ENCODE measurements around the gene NEK2.

NEK2 gene

GRCh38 chr1:211619033-211619996, 56.1 kb downstream of the NEK2 start:
- Histone ChIP-seq H2BK15ac (replicated peaks; ENCODE audit: low read depth) (no peak overlapping the region), H3K4me3 (ENCODE audit: low read length) (no peak overlapping the region), H4K8ac (ENCODE audit: low read depth, low read length) (no peak overlapping the region), H3K4me1 (ENCODE audit: control insufficient read depth, low read depth, low read length) (no peaks in the 10 kb centered on the region), H3K27ac (ENCODE audit: low read depth, low read length) (no peak overlapping the region), H3K4me2 (ENCODE audit: low read length) (no peak overlapping the region), H3K79me1 (ENCODE audit: low read length) (no peaks in the 10 kb centered on the region), H3K18ac (ENCODE audit: low read length) (no peak overlapping the region), H2AK5ac (ENCODE audit: low read length) (no peak overlapping the region), H3K36me3 (ENCODE audit: control insufficient read depth, insufficient read depth, low read length) (no peaks in the 10 kb centered on the region), H3K27me3 (ENCODE audit: insufficient read depth, low read length, poor library complexity) (no peaks in the 10 kb centered on the region), H2BK5ac (ENCODE audit: low read length) (no peak overlapping the region), H2BK120ac (ENCODE audit: low read depth, low read length) (no peak overlapping the region), H3K9ac (ENCODE audit: low read length) (no peak overlapping the region), H3K79me2 (ENCODE audit: control insufficient read depth, insufficient read depth, low read length) (no peaks in the 10 kb centered on the region), H4K5ac (ENCODE audit: low read length) (no peak overlapping the region), H3K56ac (ENCODE audit: low read length) (no peak overlapping the region), H3K4ac (ENCODE audit: low read depth, low read length) (no peak overlapping the region), H3K23ac (ENCODE audit: low read length) (no peak overlapping the region)
- no peak for DNase-seq
- no CpG with 5 or more reads among the region's 8 CpGs for WGBS (ENCODE audit: extremely low coverage, insufficient coverage, low lambda C conversion rate)

DNA sequence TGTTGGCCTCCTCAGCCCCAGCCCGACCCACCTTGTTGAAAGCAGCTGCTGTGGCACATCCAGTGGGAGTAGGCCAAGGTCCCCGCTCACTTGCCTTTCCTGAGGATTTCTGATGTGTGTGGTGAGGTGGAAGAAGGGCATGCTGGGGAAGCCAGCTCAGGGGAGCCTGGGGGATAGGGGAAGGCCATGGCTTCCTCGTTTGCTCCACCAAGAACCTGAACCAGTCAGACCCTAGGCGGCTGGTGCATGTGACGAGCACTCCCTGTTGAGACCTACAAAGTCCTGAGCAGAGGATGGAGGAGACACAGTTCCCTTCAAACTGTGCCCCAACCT, 58.5 kb downstream of the NEK2 start:
- no peak overlapping the region for H3K27ac ChIP-seq (ENCODE audit: low read depth, low read length)
- no peak overlapping the region for H3K4me3 ChIP-seq (ENCODE audit: low read length)
- no peak overlapping the region for H3K9ac ChIP-seq (ENCODE audit: low read length)

GRCh38 chr1:211616231-211616964, 59.0 kb downstream of the NEK2 start:
- H3K9ac ChIP-seq (ENCODE audit: low read length), result no peak overlapping the region
- H3K79me2 ChIP-seq (ENCODE audit: control insufficient read depth, insufficient read depth, low read length), result no peaks in the 10 kb centered on the region
- H3K4ac ChIP-seq (ENCODE audit: low read depth, low read length), result no peak overlapping the region
- H3K36me3 ChIP-seq (ENCODE audit: control insufficient read depth, insufficient read depth, low read length), result no peaks in the 10 kb centered on the region
- H2BK5ac ChIP-seq (ENCODE audit: low read length), result no peak overlapping the region
- H4K8ac ChIP-seq (ENCODE audit: low read depth, low read length), result no peak overlapping the region
- H3K4me3 ChIP-seq (ENCODE audit: low read length), result no peak overlapping the region
- WGBS (ENCODE audit: extremely low coverage, insufficient coverage, low lambda C conversion rate), result no CpG with 5 or more reads among the region's 13 CpGs
- no peak overlapping the region for H3K18ac ChIP-seq (ENCODE audit: low read length)
- H3K56ac ChIP-seq (ENCODE audit: low read length), result no peak overlapping the region
- H2BK15ac ChIP-seq (replicated peaks; ENCODE audit: low read depth), result no peak overlapping the region
- no peak overlapping the region for H3K23ac ChIP-seq (ENCODE audit: low read length)
- no peaks in the 10 kb centered on the region for H3K27me3 ChIP-seq (ENCODE audit: insufficient read depth, low read length, poor library complexity)
- no peak overlapping the region for H4K5ac ChIP-seq (ENCODE audit: low read length)
- no peak overlapping the region for H2BK120ac ChIP-seq (ENCODE audit: low read depth, low read length)
- peaks cover 2% of the 10 kb centered on the region for H3K4me1 ChIP-seq (ENCODE audit: control insufficient read depth, low read depth, low read length)
- no peak overlapping the region for H2AK5ac ChIP-seq (ENCODE audit: low read length)
- no peaks in the 10 kb centered on the region for H3K79me1 ChIP-seq (ENCODE audit: low read length)
- no peak for DNase-seq
- no peak overlapping the region for H3K4me2 ChIP-seq (ENCODE audit: low read length)
- no peak overlapping the region for H3K27ac ChIP-seq (ENCODE audit: low read depth, low read length)

More for the DNA sequence above, 58.5 kb downstream of the NEK2 start:
- Histone ChIP-seq H2BK5ac (ENCODE audit: low read length) (no peak overlapping the region), H2BK15ac (replicated peaks; ENCODE audit: low read depth) (no peak overlapping the region), H3K27me3 (ENCODE audit: insufficient read depth, low read length, poor library complexity) (no peaks in the 10 kb centered on the region), H2AK5ac (ENCODE audit: low read length) (no peak overlapping the region), H3K79me2 (ENCODE audit: control insufficient read depth, insufficient read depth, low read length) (no peaks in the 10 kb centered on the region), H3K4ac (ENCODE audit: low read depth, low read length) (no peak overlapping the region), H3K36me3 (ENCODE audit: control insufficient read depth, insufficient read depth, low read length) (no peaks in the 10 kb centered on the region), H2BK120ac (ENCODE audit: low read depth, low read length) (no peak overlapping the region), H4K8ac (ENCODE audit: low read depth, low read length) (no peak overlapping the region), H4K5ac (ENCODE audit: low read length) (no peak overlapping the region), H3K4me2 (ENCODE audit: low read length) (no peak overlapping the region), H3K56ac (ENCODE audit: low read length) (no peak overlapping the region), H3K18ac (ENCODE audit: low read length) (no peak overlapping the region), H3K23ac (ENCODE audit: low read length) (no peak overlapping the region), H3K4me1 (ENCODE audit: control insufficient read depth, low read depth, low read length) (peaks cover 2% of the 10 kb centered on the region), H3K79me1 (ENCODE audit: low read length) (no peaks in the 10 kb centered on the region)
- no peak for DNase-seq
- WGBS (ENCODE audit: extremely low coverage, insufficient coverage, low lambda C conversion rate), result no CpG with 5 or more reads among the region's 5 CpGs

DNA sequence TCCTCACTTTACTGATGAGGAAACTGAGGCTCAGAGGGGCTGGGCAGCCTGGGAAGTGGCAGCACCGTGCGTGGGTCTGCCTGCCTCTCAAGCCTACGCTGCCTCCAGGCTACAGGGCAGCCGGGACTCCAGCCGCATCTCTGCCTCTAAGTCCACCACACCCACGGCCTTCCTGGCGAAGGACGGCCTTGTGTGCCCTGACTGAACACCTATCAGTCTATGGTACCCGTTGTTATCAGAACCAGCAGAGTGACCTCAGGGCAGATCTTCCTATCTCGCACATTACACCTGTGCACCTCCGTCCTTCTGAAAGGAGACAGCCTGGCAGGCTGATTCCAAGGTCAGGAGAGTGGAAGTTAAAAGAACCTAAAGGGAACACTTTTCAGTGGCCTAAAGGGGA, 60.8 kb downstream of the NEK2 start:
- Histone ChIP-seq H3K79me2 (ENCODE audit: control insufficient read depth, insufficient read depth, low read length) (no peaks in the 10 kb centered on the region), H3K4me1 (ENCODE audit: control insufficient read depth, low read depth, low read length) (peaks cover 2% of the 10 kb centered on the region), H3K36me3 (ENCODE audit: control insufficient read depth, insufficient read depth, low read length) (no peaks in the 10 kb centered on the region), H2BK5ac (ENCODE audit: low read length) (no peak overlapping the region), H3K23ac (ENCODE audit: low read length) (no peak overlapping the region), H2BK120ac (ENCODE audit: low read depth, low read length) (no peak overlapping the region), H3K27ac (ENCODE audit: low read depth, low read length) (no peak overlapping the region), H3K56ac (ENCODE audit: low read length) (no peak overlapping the region), H3K4me3 (ENCODE audit: low read length) (no peak overlapping the region), H3K9ac (ENCODE audit: low read length) (no peak overlapping the region), H3K4ac (ENCODE audit: low read depth, low read length) (no peak overlapping the region), H4K5ac (ENCODE audit: low read length) (no peak overlapping the region), H2BK15ac (replicated peaks; ENCODE audit: low read depth) (no peak overlapping the region), H2AK5ac (ENCODE audit: low read length) (no peak overlapping the region), H3K4me2 (ENCODE audit: low read length) (no peak overlapping the region), H3K27me3 (ENCODE audit: insufficient read depth, low read length, poor library complexity) (no peaks in the 10 kb centered on the region), H3K79me1 (ENCODE audit: low read length) (no peaks in the 10 kb centered on the region), H4K8ac (ENCODE audit: low read depth, low read length) (no peak overlapping the region), H3K18ac (ENCODE audit: low read length) (no peak overlapping the region)
- DNase-seq, result no peak
- no CpG with 5 or more reads among the region's 11 CpGs for WGBS (ENCODE audit: extremely low coverage, insufficient coverage, low lambda C conversion rate)

- DNase-seq, result peak; percentile 36
- H2BK5ac ChIP-seq (ENCODE audit: low read length), result no peak overlapping the region
- no peak overlapping the region for H4K5ac ChIP-seq (ENCODE audit: low read length)
- H3K18ac ChIP-seq (ENCODE audit: low read length), result no peak overlapping the region
- H2AK5ac ChIP-seq (ENCODE audit: low read length), result no peak overlapping the region
- no peak overlapping the region for H3K9ac ChIP-seq (ENCODE audit: low read length)
- no peak overlapping the region for H3K4me3 ChIP-seq (ENCODE audit: low read length)
- H3K36me3 ChIP-seq (ENCODE audit: control insufficient read depth, insufficient read depth, low read length), result no peaks in the 10 kb centered on the region
- H2BK15ac ChIP-seq (replicated peaks; ENCODE audit: low read depth), result no peak overlapping the region
- H3K4me2 ChIP-seq (ENCODE audit: low read length), result no peak overlapping the region
- H3K23ac ChIP-seq (ENCODE audit: low read length), result no peak overlapping the region
- no peak overlapping the region for H3K27ac ChIP-seq (ENCODE audit: low read depth, low read length)
- no peak overlapping the region for H3K56ac ChIP-seq (ENCODE audit: low read length)
- H3K79me1 ChIP-seq (ENCODE audit: low read length), result no peaks in the 10 kb centered on the region
- H3K79me2 ChIP-seq (ENCODE audit: control insufficient read depth, insufficient read depth, low read length), result no peaks in the 10 kb centered on the region
- H2BK120ac ChIP-seq (ENCODE audit: low read depth, low read length), result no peak overlapping the region
- H3K4ac ChIP-seq (ENCODE audit: low read depth, low read length), result no peak overlapping the region
- no CpG with 5 or more reads among the region's 5 CpGs for WGBS (ENCODE audit: extremely low coverage, insufficient coverage, low lambda C conversion rate)
- H4K8ac ChIP-seq (ENCODE audit: low read depth, low read length), result no peak overlapping the region
- H3K4me1 ChIP-seq (ENCODE audit: control insufficient read depth, low read depth, low read length), result peaks cover 2% of the 10 kb centered on the region
- H3K27me3 ChIP-seq (ENCODE audit: insufficient read depth, low read length, poor library complexity), result no peaks in the 10 kb centered on the region
Observed at GRCh38 chr1:211613951-211614350, 61.5 kb downstream of the NEK2 start.

Data from mesendoderm (in vitro differentiated cells).